Activated T-helper 1 cell treated with Interleukin-2 at 50 U/mL for 16 hours (primary cell): Measurements from ENCODE around the gene GCN1.

Experiments
- DNase-seq: peaks from one replicate; pipeline ENCODE4 v3.0.0-alpha.2; 2020; ENCODE audit warnings: low read depth

GCN1 gene

GRCh38 chr12:120175537-120175936 lies 19.0 kb downstream of the GCN1 start:
- DNase-seq, result no peak

DNA sequence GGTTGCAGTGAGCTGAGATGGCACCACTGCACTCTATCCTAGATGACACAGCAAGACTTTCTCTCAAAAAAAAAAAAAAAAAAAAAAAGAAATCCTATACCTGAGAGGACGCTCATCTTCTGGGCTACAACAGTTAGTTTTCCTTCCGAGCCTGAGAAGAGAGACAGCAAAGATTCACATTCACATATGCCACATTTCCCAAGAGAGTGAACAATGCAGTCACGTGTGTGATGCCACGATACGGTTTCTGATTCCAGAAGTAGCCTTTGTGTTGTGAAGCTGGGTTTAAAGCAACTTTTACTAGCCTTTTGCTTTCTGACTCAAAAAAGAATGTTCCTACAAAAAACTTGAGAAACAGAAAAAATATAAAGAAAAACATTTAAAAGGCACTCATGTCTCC lies 19.5 kb downstream of the GCN1 start:
- no peak for DNase-seq

GRCh38 chr12:120172053-120172452 lies 22.5 kb downstream of the GCN1 start:
- no peak for DNase-seq

GRCh38 chr12:120170631-120171030 lies 23.9 kb downstream of the GCN1 start:
- DNase-seq, result no peak

- no peak for DNase-seq
Observed at GRCh38 chr12:120169946-120170345, 24.6 kb downstream of the GCN1 start.

- no peak for DNase-seq
Observed at GRCh38 chr12:120168337-120168736, 26.2 kb downstream of the GCN1 start.

DNA sequence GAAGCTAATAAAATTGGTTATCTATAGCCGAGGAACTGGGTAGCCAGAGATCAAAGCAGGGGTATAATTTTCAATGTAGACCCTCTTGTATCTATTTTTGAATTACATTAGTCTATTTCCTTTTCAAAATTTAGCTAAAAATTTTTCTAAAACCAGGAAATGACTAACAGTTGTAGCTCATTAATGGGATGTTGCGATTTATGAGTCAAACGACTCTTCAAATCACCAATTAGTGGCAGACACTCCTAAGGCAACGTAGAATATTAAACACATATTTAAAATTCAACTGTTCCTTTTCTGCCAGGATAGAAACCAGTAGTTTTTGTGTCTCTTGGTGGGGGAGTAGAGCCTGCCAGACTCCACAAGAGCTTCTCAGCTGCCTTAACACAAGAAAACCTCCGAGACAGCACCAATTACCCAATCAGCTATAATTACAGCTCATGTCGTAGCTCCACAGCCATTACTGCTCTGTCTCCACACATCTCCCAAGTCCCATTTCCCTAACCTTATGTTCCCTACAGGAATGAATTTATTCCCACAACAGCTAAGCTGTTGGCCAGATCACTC lies 26.9 kb downstream of the GCN1 start:
- DNase-seq, result no peak

GRCh38 chr12:120164293-120164692 lies 30.2 kb downstream of the GCN1 start:
- no peak for DNase-seq

GRCh38 chr12:120162763-120163162 lies 31.8 kb downstream of the GCN1 start:
- DNase-seq, result no peak

- DNase-seq, result no peak
Observed at GRCh38 chr12:120161852-120162251, 32.7 kb downstream of the GCN1 start.

GRCh38 chr12:120159509-120160237 lies 34.8 kb downstream of the GCN1 start:
- no peak for DNase-seq

- no peak for DNase-seq
Observed at GRCh38 chr12:120158351-120158750, 36.2 kb downstream of the GCN1 start.

GRCh38 chr12:120157678-120158077 lies 36.8 kb downstream of the GCN1 start:
- no peak for DNase-seq

DNA sequence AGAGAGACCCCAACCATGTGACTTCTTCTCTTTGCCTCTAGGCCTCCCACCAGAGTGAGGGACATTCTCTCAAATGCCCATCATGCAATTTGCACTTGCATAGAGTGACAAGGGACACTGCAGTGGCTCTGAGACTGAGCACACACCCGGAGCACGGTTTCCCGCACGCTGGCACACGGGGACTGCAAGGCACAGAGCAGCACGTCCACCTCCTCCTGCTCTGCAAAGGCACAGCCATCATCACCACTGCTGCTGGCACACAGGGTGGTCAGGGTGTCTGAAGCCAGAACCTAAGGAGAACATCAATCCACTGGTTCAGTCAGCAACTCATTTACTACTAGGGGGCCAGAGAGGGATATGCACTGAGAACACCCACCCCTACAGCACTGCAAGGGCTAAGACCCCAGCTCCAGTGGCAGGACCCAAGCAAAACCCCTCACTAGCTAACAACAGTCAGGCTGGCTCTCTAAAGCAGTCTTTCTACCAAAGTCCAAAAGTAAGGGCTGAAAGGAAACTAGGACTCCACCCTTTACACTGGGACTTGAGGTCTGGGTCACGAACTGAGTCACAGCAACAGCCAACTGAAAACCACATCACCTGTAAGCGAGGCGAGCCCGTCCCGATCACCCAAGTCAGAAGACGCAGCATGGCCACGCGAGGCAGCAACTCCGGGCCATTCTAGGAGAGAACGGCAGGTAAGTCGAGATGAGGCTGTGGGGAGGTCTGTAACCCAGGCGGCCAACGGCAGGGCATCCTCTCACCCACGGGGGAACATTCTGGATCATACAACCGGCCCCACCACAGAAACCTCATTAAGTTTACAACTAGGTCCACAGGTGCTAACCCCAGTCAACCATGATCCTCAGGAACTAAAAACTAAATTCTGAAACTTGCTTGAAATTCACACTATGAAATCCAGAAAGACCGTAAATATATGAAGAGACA lies 37.9 kb downstream of the GCN1 start:
- DNase-seq, result no peak

- DNase-seq, result no peak
Observed at GRCh38 chr12:120155072-120155471, 39.4 kb downstream of the GCN1 start.

DNA sequence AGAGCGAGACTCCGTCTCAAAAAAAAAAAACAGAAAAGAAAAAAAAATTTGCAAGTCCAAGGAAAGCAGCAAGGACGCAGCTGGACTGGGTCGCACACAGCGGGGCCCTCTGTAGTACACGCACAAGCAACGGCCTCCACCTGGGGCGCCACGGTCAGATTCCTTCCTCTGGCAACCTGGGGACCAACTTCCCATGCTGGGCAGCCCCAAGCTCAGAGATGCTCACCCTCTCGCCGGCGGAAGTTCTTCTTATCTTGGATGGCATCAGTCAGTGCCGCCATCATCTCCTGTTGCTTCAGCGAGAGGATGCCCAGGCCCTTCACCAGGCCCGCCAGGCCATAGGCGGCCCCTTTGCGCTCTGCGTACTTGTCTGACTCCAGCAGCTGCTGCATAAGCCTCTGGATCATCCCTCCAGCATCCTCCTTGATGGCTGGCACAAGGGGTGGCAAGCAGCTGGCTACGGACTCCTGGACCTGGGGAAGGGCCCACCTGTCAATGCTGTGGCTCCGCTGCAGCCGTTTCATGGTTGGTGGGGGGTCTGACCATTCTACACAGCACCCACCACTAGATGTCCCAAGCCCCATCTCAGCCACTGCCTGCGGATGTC lies 43.5 kb downstream of the GCN1 start:
- DNase-seq, result no peak

DNA sequence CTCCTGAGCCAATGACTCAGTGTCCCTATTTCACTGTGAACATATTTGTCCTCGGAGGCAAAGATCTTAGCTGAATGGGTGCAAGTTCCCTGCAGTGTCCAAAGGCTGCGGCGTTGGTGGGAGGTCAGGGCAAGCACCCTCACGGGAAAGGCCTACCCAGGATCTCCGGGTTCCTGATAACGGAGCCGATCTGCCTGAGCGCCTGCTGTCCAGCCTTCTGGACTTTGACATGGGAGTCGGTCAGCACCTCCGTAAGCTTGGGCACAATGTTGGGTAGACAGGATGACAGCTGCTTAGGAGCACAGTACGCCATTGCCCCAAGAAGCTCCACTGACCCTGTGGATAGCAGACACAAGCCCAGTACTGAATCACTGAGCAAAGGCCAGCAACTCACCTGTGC lies 46.5 kb downstream of the GCN1 start:
- DNase-seq, result no peak

DNA sequence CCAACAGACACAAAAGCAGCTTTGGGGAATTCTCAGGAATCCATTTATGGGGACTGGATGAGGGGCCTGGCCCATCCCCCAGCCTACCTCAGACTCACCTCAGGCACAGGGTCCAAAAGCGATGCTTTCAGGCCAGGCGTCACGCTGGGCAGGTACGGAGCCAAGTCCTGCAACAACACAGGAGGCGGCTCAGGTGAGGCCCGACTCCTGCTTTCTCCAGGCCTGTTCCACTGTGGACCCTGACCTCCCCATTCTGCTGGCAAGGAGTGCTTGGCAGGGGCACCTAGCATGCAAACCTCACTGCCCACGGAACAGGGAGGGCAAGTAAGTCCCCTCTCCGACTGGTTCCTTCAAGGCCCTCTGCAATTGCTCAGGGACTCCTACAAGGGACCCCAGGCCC lies 49.4 kb downstream of the GCN1 start:
- no peak for DNase-seq

DNA sequence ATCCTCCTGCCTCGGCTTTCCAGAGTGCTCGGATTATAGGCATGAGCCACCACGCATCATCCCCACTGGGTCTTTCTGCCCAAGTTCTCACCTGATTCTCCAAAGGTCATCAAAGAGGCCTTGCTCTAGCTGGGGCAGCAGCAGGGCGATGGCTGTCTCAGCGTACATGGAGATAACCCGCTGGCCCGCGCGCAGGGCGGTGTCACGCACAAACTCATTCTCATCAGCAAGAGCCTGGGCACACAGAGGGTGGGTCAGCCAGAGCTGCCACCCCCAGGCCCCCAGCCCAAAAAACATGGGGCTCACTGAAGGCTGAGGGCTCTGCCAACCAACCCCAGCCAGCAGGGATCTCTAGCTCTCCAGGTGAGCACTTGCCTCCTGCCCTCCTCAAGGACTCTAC lies 50.3 kb downstream of the GCN1 start:
- no peak for DNase-seq

DNA sequence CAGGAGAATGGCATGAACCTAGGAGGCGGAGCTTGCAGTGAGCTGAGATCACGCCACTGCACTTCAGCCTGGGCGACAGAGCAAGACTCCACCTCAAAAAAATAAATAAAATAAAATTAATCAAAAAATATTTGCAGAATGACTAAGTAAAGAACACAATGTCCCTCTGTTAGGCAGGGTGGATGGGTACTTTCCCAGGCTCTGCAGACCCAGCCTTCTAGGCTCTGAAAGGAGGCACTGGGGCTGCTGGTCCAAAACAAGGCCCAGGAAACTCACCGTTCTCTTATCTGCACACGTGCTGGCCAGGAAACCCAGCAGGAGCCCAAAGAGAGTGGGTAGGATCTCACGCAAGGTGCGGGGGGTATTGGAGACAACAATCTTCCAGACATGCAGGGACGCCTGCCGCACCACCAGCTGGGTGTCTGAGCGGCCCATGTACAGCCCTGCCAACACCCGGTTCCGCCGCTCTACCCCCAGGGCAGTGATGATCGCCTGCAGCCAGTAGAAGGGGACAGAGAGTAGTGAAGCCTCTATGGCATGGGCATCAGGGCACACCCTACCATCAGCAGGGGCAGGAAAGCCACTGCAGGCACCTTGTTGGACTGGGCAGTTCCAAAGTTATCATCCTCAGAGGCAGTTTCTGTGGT lies 52.2 kb downstream of the GCN1 start:
- no peak for DNase-seq

GRCh38 chr12:120141336-120141735 lies 53.2 kb downstream of the GCN1 start:
- DNase-seq, result no peak

GRCh38 chr12:120140603-120141002 lies 53.9 kb downstream of the GCN1 start:
- no peak for DNase-seq
